Stimulated activated CD8-positive, alpha-beta memory T cell treated with anti-CD3 and anti-CD28 coated beads, Interleukin-4, amount 100 ng/mL, for 4 hours (primary cell): ENCODE results near the gene MAP7.
"Not testable (repeated sequence)": the region's sequence is repeated elsewhere in the genome, so short reads cannot be mapped to it uniquely, and the experiment has no call there.

Experiments used
- DNase-seq, 2 donors: peaks; one replicate each; pipeline ENCODE4 v3.0.0-alpha.2; 2020; ENCODE audit warnings: low read depth in 2 of 2, low spot score in 1 of 2

MAP7 gene

GRCh38 chr6:136506124-136506799, 44.0 kb downstream of the MAP7 start:
- DNase-seq = no peak

GRCh38 chr6:136503303-136504029, 46.8 kb downstream of the MAP7 start:
- no peak for DNase-seq

- no peak for DNase-seq
Measured at GRCh38 chr6:136502786-136503185, 47.4 kb downstream of the MAP7 start.

GRCh38 chr6:136501514-136501913, 48.7 kb downstream of the MAP7 start:
- no peak for DNase-seq

- no peak for DNase-seq
Measured at GRCh38 chr6:136501096-136501495, 49.1 kb downstream of the MAP7 start.

- no peak for DNase-seq
Measured at GRCh38 chr6:136500414-136500813, 49.8 kb downstream of the MAP7 start.

GRCh38 chr6:136499370-136499769, 50.9 kb downstream of the MAP7 start:
- DNase-seq = no peak

GRCh38 chr6:136496449-136496848, 53.8 kb downstream of the MAP7 start:
- not testable (repeated sequence) for DNase-seq

GRCh38 chr6:136494710-136495109, 55.5 kb downstream of the MAP7 start:
- DNase-seq = no peak

- no peak for DNase-seq
Measured at GRCh38 chr6:136494059-136494458, 56.2 kb downstream of the MAP7 start.

- DNase-seq = no peak
Measured at GRCh38 chr6:136492409-136492808, 57.8 kb downstream of the MAP7 start.

GRCh38 chr6:136491754-136492153, 58.5 kb downstream of the MAP7 start:
- no peak for DNase-seq

GRCh38 chr6:136491251-136491650, 59.0 kb downstream of the MAP7 start:
- DNase-seq = no peak

GRCh38 chr6:136489689-136490033, 60.6 kb downstream of the MAP7 start:
- DNase-seq = not testable (repeated sequence)

- DNase-seq = no peak
Measured at GRCh38 chr6:136487759-136488425, 62.3 kb downstream of the MAP7 start.

- no peak for DNase-seq
Measured at GRCh38 chr6:136486357-136486756, 63.9 kb downstream of the MAP7 start.

GRCh38 chr6:136483906-136484305, 66.3 kb downstream of the MAP7 start:
- no peak for DNase-seq

- not testable (repeated sequence) for DNase-seq
Measured at GRCh38 chr6:136483005-136483404, 67.2 kb downstream of the MAP7 start.

- DNase-seq = no peak
Measured at GRCh38 chr6:136477548-136477947, 72.7 kb downstream of the MAP7 start.

- DNase-seq = no peak
Measured at GRCh38 chr6:136475686-136476085, 74.5 kb downstream of the MAP7 start.

- no peak for DNase-seq
Measured at GRCh38 chr6:136474241-136474640, 76.0 kb downstream of the MAP7 start.

GRCh38 chr6:136471922-136472321, 78.3 kb downstream of the MAP7 start:
- DNase-seq = no peak
